OCI-LY1 (cell line): ENCODE measurements around the gene DNMT3A.

Experiments used
- CTCF ChIP-seq: fragments of 200-600 bp; sonication (generic), shearing (Covaris generic); IDR thresholded peaks from 2 replicates; pipeline ENCODE4 v1.5.1; 2017; ENCODE audit warnings: mild to moderate bottlenecking, antibody characterized with exemption, low read length, moderate library complexity, mixed read lengths
- EZH2 ChIP-seq: fragments of 200-600 bp; sonication (generic), shearing (Covaris generic); IDR thresholded peaks from 2 replicates; pipeline ENCODE4 v1.8.0; 2017; ENCODE audit warnings: borderline replicate concordance, mixed run types, mild to moderate bottlenecking, antibody characterized with exemption, low read length, moderate library complexity, mixed read lengths

- TF ChIP-seq CTCF (no peak), EZH2 (no peak)
Observed at GRCh38 chr2:25324251-25324650, 17.5 kb downstream of the DNMT3A start.
